Osteocyte (in vitro differentiated cells): ENCODE data around the gene MAP7. TPM values are rescaled to one million over a fixed set of nuclear protein-coding genes. Genes with fewer than 3 reads are reported as not detected.

ENCODE experiments used
- DNase-seq: peaks from one replicate; pipeline ENCODE4 v3.0.0; 2021; ENCODE audit warnings: mixed read lengths; ENCODE audit not compliant: unreplicated experiment; ENCODE audit errors: extremely low spot score
- H3K27ac Mint-ChIP-seq: one replicate; pipeline ENCODE4 v1.8.0; 2021; ENCODE audit warnings: mild to moderate bottlenecking, mixed read lengths; ENCODE audit not compliant: unreplicated experiment
- H3K27me3 Mint-ChIP-seq: one replicate; pipeline ENCODE4 v1.8.0; 2021; ENCODE audit warnings: mixed read lengths; ENCODE audit not compliant: unreplicated experiment
- H3K36me3 Mint-ChIP-seq: one replicate; pipeline ENCODE4 v1.8.0; 2021; ENCODE audit warnings: mixed read lengths; ENCODE audit not compliant: unreplicated experiment
- H3K4me1 Mint-ChIP-seq: one replicate; pipeline ENCODE4 v1.8.0; 2021; ENCODE audit warnings: mixed read lengths; ENCODE audit not compliant: unreplicated experiment
- H3K4me3 Mint-ChIP-seq: one replicate; pipeline ENCODE4 v1.8.0; 2021; ENCODE audit warnings: mild to moderate bottlenecking, moderate library complexity, mixed read lengths; ENCODE audit not compliant: unreplicated experiment
- H3K9me3 Mint-ChIP-seq: one replicate; pipeline ENCODE4 v1.8.0; 2021; ENCODE audit warnings: mixed read lengths; ENCODE audit not compliant: unreplicated experiment
- CTCF ChIP-seq: fragments of 200-600 bp; sonication (generic); IDR thresholded peaks from 2 replicates; pipeline ENCODE4 v1.5.0; 2021; ENCODE audit warnings: antibody characterized with exemption, mild to moderate bottlenecking, moderate library complexity
- total RNA-seq: library from RNA; stranded (reverse); gene quantifications from 2 replicates; pipeline ENCODE4 v1.2.1, GENCODE V29; 2021

Gene MAP7
- total RNA-seq, 1 donor from 2014 or later, result 0.38 TPM

- H3K4me1 Mint-ChIP-seq, result no peaks in the 10 kb centered on the region
- no peak for DNase-seq
- H3K9me3 Mint-ChIP-seq, result no peaks in the 10 kb centered on the region
- no peak overlapping the region for H3K4me3 Mint-ChIP-seq
- no peak for TF ChIP-seq CTCF
- H3K27ac Mint-ChIP-seq, result no peak overlapping the region
- no peaks in the 10 kb centered on the region for H3K36me3 Mint-ChIP-seq
- H3K27me3 Mint-ChIP-seq, result peaks cover 42% of the 10 kb centered on the region
Observed at GRCh38 chr6:136425793-136426192, 124.4 kb downstream of the MAP7 start.

- Mint-ChIP-seq H3K4me1 (no peaks in the 10 kb centered on the region), H3K4me3 (no peak overlapping the region), H3K9me3 (no peaks in the 10 kb centered on the region), H3K27me3 (peaks cover 40% of the 10 kb centered on the region), H3K36me3 (no peaks in the 10 kb centered on the region), H3K27ac (no peak overlapping the region)
- DNase-seq, result no peak
- no peak for TF ChIP-seq CTCF
Observed at GRCh38 chr6:136424901-136425300, 125.3 kb downstream of the MAP7 start.

GRCh38 chr6:136424450-136424849 lies 125.8 kb downstream of the MAP7 start:
- Mint-ChIP-seq H3K36me3 (no peaks in the 10 kb centered on the region), H3K27ac (no peak overlapping the region), H3K27me3 (peaks cover 40% of the 10 kb centered on the region), H3K4me1 (no peaks in the 10 kb centered on the region), H3K4me3 (no peak overlapping the region), H3K9me3 (no peaks in the 10 kb centered on the region)
- no peak for DNase-seq
- TF ChIP-seq CTCF, result no peak

GRCh38 chr6:136421537-136422158 lies 128.6 kb downstream of the MAP7 start:
- TF ChIP-seq CTCF, result no peak
- Mint-ChIP-seq H3K27ac (no peak overlapping the region), H3K36me3 (no peaks in the 10 kb centered on the region)

DNA sequence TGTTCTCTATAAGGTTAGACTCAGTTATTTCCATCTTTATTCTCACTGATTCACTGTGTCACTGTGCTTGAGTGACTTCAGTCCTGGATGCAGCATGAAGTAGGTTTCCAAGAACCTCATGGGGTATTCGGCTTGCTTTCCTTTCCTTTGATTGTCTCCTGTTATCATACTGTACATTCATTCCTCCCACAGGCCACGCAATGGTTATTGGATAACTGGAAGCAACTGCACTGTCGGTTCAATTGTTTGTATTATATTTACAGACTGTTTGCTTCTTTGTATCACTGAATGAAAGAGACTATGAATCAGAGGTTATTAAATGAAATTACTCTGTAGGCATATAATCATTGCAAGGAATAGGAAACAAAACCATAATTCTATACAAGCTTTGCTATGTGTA lies 129.4 kb downstream of the MAP7 start:
- TF ChIP-seq CTCF, result no peak
- Mint-ChIP-seq H3K36me3 (no peaks in the 10 kb centered on the region), H3K27me3 (peaks cover 26% of the 10 kb centered on the region), H3K9me3 (no peaks in the 10 kb centered on the region), H3K4me3 (no peak overlapping the region), H3K4me1 (no peaks in the 10 kb centered on the region), H3K27ac (no peak overlapping the region)
- no peak for DNase-seq

More at GRCh38 chr6:136421537-136422158, 128.6 kb downstream of the MAP7 start:
- Mint-ChIP-seq H3K4me1 (no peaks in the 10 kb centered on the region), H3K4me3 (no peak overlapping the region), H3K9me3 (no peaks in the 10 kb centered on the region), H3K27me3 (peaks cover 29% of the 10 kb centered on the region)
- no peak for DNase-seq
